ENCODE measurements around the gene ADAT2. TPM values are rescaled to one million over a fixed set of nuclear protein-coding genes. Genes with fewer than 3 reads are reported as not detected.

Gene ADAT2
- total RNA-seq, 2 donors from 2014 or later: 8.7 to 10.6 TPM

DNA sequence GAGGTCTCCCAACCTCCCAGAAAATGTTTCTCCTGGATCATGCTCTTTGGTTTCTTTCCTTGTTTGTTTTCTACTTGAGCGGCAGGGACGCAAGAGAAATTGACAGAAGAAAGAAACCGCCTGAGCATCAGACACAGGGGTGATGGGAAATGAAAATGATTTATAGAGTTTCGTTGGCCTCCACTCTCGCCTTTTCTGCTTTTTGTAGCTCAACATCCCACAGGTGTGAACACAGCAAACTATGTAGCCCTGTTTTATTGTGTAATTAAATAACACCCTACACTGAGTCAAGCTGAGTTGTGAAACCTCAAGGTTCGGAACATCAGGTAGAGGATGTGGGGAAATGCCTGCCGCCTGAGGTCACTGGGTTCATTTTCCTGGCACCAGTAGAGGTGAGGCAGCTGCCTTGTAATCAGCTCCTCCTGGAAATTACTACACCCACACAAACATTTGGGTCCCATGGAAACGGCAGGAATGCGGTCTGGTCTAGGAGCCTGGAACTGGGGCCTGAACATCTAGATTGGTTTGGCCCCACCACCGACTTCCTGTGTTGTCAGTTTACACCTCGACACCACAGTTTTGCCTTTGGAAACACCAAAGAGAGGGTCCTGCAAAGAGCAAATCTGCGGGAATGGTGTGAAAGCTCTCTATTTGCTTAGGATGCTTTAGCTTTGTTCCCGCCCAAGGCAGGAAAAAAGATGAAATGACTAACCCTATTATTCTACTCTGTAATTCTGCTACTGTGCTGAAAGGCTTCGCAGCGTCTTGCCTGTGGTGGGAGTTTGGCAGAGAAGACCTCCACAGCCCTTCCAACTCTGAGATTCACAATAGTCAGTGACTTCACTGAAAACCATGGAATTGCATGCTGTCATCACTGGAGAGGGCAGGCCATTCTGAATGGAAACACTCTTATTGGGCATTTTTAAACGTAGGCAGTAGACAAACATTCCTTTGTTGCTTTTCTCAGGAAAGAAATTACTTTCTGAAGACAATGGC lies 53.0 kb downstream of the ADAT2 start:
- H3K27me3 Mint-ChIP-seq (ENCODE audit: insufficient read depth): no peaks in the 10 kb centered on the region
- H3K4me3 ChIP-seq (ENCODE audit: low read length): no peak overlapping the region
- H3K9me3 ChIP-seq (ENCODE audit: control insufficient read depth, low read length): no peaks in the 10 kb centered on the region
- H3K9me3 Mint-ChIP-seq: no peaks in the 10 kb centered on the region
- peak overlapping the region; percentile 69 for H3K27ac ChIP-seq (ENCODE audit: low read depth, low read length)
- DNase-seq: peak; percentile 90
- no peaks in the 10 kb centered on the region for H3K4me1 ChIP-seq (ENCODE audit: control insufficient read depth, insufficient read depth, low read length)
- H3K4me1 Mint-ChIP-seq: peaks cover 21% of the 10 kb centered on the region
- H3K9ac ChIP-seq (ENCODE audit: extremely low read depth, low read length, poor library complexity, severe bottlenecking): no peak overlapping the region
- WGBS, 2 experiments (ENCODE audit: insufficient coverage in 1 of 2, insufficient read length in 1 of 2): 81 to 90% methylated on average over 10 to 16 of the region's 16 CpGs
- no peak overlapping the region for H3K4me3 Mint-ChIP-seq
- no peaks in the 10 kb centered on the region for H3K27me3 ChIP-seq (ENCODE audit: control insufficient read depth, insufficient read depth, low read length, poor library complexity, severe bottlenecking)
- H3K36me3 ChIP-seq (ENCODE audit: control insufficient read depth, insufficient read depth, low read length): no peaks in the 10 kb centered on the region
- H3K27ac Mint-ChIP-seq: no peak overlapping the region
- TF ChIP-seq, protein P1, sequence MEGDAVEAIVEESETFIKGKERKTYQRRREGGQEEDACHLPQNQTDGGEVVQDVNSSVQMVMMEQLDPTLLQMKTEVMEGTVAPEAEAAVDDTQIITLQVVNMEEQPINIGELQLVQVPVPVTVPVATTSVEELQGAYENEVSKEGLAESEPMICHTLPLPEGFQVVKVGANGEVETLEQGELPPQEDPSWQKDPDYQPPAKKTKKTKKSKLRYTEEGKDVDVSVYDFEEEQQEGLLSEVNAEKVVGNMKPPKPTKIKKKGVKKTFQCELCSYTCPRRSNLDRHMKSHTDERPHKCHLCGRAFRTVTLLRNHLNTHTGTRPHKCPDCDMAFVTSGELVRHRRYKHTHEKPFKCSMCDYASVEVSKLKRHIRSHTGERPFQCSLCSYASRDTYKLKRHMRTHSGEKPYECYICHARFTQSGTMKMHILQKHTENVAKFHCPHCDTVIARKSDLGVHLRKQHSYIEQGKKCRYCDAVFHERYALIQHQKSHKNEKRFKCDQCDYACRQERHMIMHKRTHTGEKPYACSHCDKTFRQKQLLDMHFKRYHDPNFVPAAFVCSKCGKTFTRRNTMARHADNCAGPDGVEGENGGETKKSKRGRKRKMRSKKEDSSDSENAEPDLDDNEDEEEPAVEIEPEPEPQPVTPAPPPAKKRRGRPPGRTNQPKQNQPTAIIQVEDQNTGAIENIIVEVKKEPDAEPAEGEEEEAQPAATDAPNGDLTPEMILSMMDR (conservative IDR thresholded peaks at IDR 0.05): no peak
- no peaks in the 10 kb centered on the region for H3K36me3 Mint-ChIP-seq (ENCODE audit: low read depth)

DNA sequence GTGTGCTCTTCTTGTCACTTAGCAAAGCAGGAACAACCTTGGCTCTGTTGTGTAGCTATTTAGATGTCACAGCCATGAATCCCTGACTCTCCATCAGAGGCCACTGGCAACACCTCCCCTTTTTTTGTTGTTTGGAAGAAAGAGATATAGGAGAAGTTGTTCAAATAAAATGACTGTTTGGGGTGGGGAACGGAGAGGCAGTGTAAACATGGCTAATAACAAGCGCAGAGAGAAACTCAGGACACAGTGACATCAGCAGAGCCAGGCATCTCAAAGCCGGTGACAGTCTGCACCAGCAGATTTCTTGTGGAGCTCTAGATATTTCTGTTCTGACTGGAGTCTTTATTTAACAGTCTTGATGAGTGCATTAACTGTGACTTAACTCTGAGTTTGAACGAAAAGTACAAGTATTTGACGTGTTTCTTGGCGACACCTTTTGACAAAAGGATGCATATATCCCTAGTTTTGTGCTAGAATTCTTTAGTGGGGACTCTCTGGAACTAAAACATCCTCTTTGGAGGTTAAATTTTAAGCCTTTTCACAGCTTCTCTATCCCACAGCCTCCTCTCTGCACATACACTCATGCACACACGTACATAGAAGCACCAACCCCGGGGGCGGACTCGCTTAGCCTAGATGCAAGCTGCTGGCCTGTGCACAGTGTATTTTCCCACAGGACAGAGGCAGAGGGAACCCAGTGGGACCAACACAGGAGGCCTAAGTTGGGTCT lies 53.8 kb downstream of the ADAT2 start:
- Histone ChIP-seq H3K27ac (ENCODE audit: low read depth, low read length) (no peak overlapping the region), H3K4me3 (ENCODE audit: low read length) (no peak overlapping the region), H3K4me1 (ENCODE audit: control insufficient read depth, insufficient read depth, low read length) (no peaks in the 10 kb centered on the region), H3K36me3 (ENCODE audit: control insufficient read depth, insufficient read depth, low read length) (no peaks in the 10 kb centered on the region), H3K27me3 (ENCODE audit: control insufficient read depth, insufficient read depth, low read length, poor library complexity, severe bottlenecking) (no peaks in the 10 kb centered on the region), H3K9ac (ENCODE audit: extremely low read depth, low read length, poor library complexity, severe bottlenecking) (no peak overlapping the region), H3K9me3 (ENCODE audit: control insufficient read depth, low read length) (no peaks in the 10 kb centered on the region)
- Mint-ChIP-seq H3K9me3 (no peaks in the 10 kb centered on the region), H3K4me1 (peaks cover 16% of the 10 kb centered on the region), H3K36me3 (ENCODE audit: low read depth) (no peaks in the 10 kb centered on the region), H3K4me3 (no peak overlapping the region), H3K27ac (no peak overlapping the region), H3K27me3 (ENCODE audit: insufficient read depth) (no peaks in the 10 kb centered on the region)
- no peak for DNase-seq
- 92 to 93% methylated on average over 10 of the region's 10 CpGs for WGBS, 2 experiments (ENCODE audit: insufficient coverage in 1 of 2, insufficient read length in 1 of 2)
- TF ChIP-seq, protein P1 (conservative IDR thresholded peaks at IDR 0.05): no peak

DNA sequence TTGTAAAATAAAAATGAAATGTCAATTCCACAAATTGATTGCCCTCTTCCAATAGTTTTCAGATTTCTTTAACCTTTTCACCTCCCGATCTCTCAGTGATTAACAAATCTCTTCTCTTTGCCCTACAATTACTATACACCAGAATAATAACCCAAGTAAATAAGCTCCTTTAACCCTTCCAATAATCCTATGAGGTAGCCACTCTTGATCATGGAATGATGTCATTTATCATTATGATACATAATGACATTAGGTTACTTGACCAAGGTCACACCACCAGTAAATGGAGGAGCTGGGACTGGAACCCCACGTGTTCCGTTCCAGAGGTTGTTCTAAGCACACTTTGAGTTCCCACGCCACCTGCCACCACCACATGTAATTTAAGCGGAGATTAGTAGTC lies 54.8 kb downstream of the ADAT2 start:
- H3K4me3 ChIP-seq (ENCODE audit: low read length): no peak overlapping the region
- Mint-ChIP-seq H3K27ac (no peak overlapping the region), H3K4me1 (peaks cover 15% of the 10 kb centered on the region), H3K27me3 (ENCODE audit: insufficient read depth) (no peaks in the 10 kb centered on the region), H3K36me3 (ENCODE audit: low read depth) (no peaks in the 10 kb centered on the region), H3K9me3 (no peaks in the 10 kb centered on the region), H3K4me3 (no peak overlapping the region)
- WGBS, 2 experiments (ENCODE audit: insufficient coverage in 1 of 2, insufficient read length in 1 of 2): 95% methylated on average over 4 to 5 of the region's 5 CpGs
- H3K27ac ChIP-seq (ENCODE audit: low read depth, low read length): no peak overlapping the region
- no peaks in the 10 kb centered on the region for H3K4me1 ChIP-seq (ENCODE audit: control insufficient read depth, insufficient read depth, low read length)
- no peaks in the 10 kb centered on the region for H3K36me3 ChIP-seq (ENCODE audit: control insufficient read depth, insufficient read depth, low read length)
- no peak for DNase-seq
- H3K27me3 ChIP-seq (ENCODE audit: control insufficient read depth, insufficient read depth, low read length, poor library complexity, severe bottlenecking): no peaks in the 10 kb centered on the region
- TF ChIP-seq, protein P1 (conservative IDR thresholded peaks at IDR 0.05): no peak
- H3K9me3 ChIP-seq (ENCODE audit: control insufficient read depth, low read length): no peaks in the 10 kb centered on the region
- H3K9ac ChIP-seq (ENCODE audit: extremely low read depth, low read length, poor library complexity, severe bottlenecking): no peak overlapping the region
